Measurements from ENCODE around the gene NAA15.

DNA sequence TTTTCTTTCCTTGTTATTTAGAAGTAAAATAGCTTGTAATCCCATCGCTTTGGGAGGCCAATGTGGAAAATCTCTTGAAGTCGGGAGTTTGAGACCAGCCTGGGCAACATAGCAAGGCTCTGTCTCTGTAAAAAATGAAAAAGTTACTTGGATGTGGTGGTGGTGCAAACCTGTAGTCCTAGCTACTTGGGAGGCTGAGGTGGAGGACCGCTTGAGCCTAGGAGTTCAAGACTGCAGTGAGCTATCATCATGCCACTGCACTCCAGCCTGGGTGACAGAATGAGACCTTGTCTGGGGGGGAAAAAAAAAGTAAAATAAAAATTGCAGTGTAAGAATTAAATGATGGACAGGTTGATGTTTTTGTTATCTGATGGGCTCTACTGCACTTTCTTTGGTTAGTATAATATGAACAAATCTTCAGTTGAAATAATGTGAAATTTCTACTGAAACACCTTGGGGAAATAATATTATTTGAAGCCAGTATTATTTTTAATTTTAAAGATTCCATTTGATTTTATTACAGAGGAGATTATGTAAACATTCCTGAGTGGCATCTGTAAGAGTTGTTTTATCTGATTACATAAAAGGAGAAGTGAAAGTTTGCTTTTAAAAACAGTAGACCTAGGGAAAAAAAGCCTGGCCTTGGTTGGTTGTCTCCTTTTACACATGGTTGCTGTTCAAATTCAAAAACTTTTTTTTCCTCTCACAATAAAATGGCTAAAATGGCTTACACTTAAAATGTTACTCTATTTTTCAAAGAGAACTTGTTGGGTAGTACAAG is 11.4 kb downstream of the NAA15 start:
- TF ChIP-seq POLR2AphosphoS5 (IDR thresholded peaks at IDR 0.05) (no peak), EP300 (IDR thresholded peaks at IDR 0.05) (no peak)

Data from stomach (tissue), 4 donors.